Left lung (tissue), 14 donors: ENCODE measurements around the gene SPRYD3. TPM values are rescaled to one million over a fixed set of nuclear protein-coding genes. Genes with fewer than 3 reads are reported as not detected.

ENCODE experiments used
- ATAC-seq: fragments of 200-7000 bp; cut with Tn5 transposase; one replicate; pipeline ENCODE4 v1.9.1; 2020; ENCODE audit warnings: moderate library complexity
- DNase-seq, 4 donors: peaks; one replicate each; pipeline ENCODE4 v3.0.0-alpha.2; 2013 to 2020
- H3K27ac ChIP-seq, 2 donors: fragments of 200-600 bp; sonication (generic) in 1 of 2; one replicate each; pipeline versions ENCODE4 v1.5.0 to v1.8.0; 2020 to 2021
- H3K27me3 ChIP-seq, 2 donors: fragments of 200-600 bp; sonication (generic) in 1 of 2; one replicate each; pipeline versions ENCODE4 v1.5.0 to v1.8.0; 2020 to 2021
- H3K36me3 ChIP-seq, 2 donors: fragments of 200-600 bp; sonication (generic) in 1 of 2; one replicate each; pipeline versions ENCODE4 v1.5.0 to v1.8.0; 2020 to 2021
- H3K4me1 ChIP-seq, 2 donors: fragments of 200-600 bp; one replicate each; pipeline ENCODE4 v1.8.0; 2021
- H3K4me3 ChIP-seq, 2 donors: fragments of 200-600 bp; sonication (generic) in 1 of 2; one replicate each; pipeline versions ENCODE4 v1.5.0 to v1.8.0; 2020 to 2021; ENCODE audit warnings: mild to moderate bottlenecking in 1 of 2
- H3K9me3 ChIP-seq, 2 donors: fragments of 200-600 bp; sonication (generic) in 1 of 2; one replicate each; pipeline versions ENCODE4 v1.5.0 to v1.8.0; 2020 to 2021
- CTCF ChIP-seq, 2 donors: fragments of 200-600 bp; sonication (generic) in 1 of 2; IDR thresholded peaks; one replicate each; pipeline versions ENCODE4 v1.5.0 to v1.8.0; 2021; ENCODE audit warnings: antibody characterized with exemption in 2 of 2
- intact Hi-C, 2 donors: fragments of 100-400 bp; cut with DNase I; formaldehyde crosslinking; loops; one replicate each; pipeline versions ENCODE4 v1.11.2 to v1.14.2; 2022
- long read RNA-seq, 12 donors: library from polyadenylated mRNA in 2 of 12; unstranded in 2 of 12; transcript quantifications; one replicate each; pipeline ENCODE4 v2.0.0 and lab custom pipeline, GENCODE V29; 2019 to 2026
- polyA plus RNA-seq, 6 donors: library from polyadenylated mRNA; unstranded; fragments of 120-200 nt; gene quantifications; one replicate each; pipeline ENCODE4 v1.2.1, GENCODE V29; 2013; ENCODE audit not compliant: insufficient read length in 6 of 6
- total RNA-seq, 2 donors: library from RNA; stranded (reverse); fragmentation: NEBNext Ultra II Directional; extraction: Animal tissue kit (Norgen Biotek cat#: 25700); gene quantifications; one replicate each; pipeline ENCODE4 v1.2.1, GENCODE V29; 2021
- donor health status: DM: no; HTN: yes; CAD: no.
- donor health status: DM: no; HTN: no; CAD: no.

Gene SPRYD3, protein sequence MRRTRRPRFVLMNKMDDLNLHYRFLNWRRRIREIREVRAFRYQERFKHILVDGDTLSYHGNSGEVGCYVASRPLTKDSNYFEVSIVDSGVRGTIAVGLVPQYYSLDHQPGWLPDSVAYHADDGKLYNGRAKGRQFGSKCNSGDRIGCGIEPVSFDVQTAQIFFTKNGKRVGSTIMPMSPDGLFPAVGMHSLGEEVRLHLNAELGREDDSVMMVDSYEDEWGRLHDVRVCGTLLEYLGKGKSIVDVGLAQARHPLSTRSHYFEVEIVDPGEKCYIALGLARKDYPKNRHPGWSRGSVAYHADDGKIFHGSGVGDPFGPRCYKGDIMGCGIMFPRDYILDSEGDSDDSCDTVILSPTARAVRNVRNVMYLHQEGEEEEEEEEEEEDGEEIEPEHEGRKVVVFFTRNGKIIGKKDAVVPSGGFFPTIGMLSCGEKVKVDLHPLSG
- 10 to 100 TPM; 36.4 to 41.4 TPM for total RNA-seq
- polyA plus RNA-seq, result 10 to 100 TPM; 14.2 to 19.3 (median 17.0) TPM
- long read RNA-seq, donor 1, transcript SPRYD3-201 (11 exons, 2,932 nt), result major isoform, 8 of 8 reads
- long read RNA-seq, donor 1, partial matches to known transcripts, result 0 of 8 reads
- long read RNA-seq, donor 1, other reads (novel, unspliced or antisense), result 0 of 8 reads
- long read RNA-seq, donor 2, transcript SPRYD3-201 (11 exons, 2,932 nt), result major isoform, 5 of 5 reads
- long read RNA-seq, donor 2, partial matches to known transcripts, result 0 of 5 reads
- long read RNA-seq, donor 2, other reads (novel, unspliced or antisense), result 0 of 5 reads
- long read RNA-seq, donor 3, partial matches to known transcripts, result 0 of 4 reads
- long read RNA-seq, donor 3, other reads (novel, unspliced or antisense), result 0 of 4 reads
- long read RNA-seq, donor 4, transcript SPRYD3-201 (11 exons, 2,932 nt), result major isoform, 8 of 8 reads
- long read RNA-seq, donor 4, partial matches to known transcripts, result 0 of 8 reads
- long read RNA-seq, donor 4, other reads (novel, unspliced or antisense), result 0 of 8 reads
- long read RNA-seq, donor 5, partial matches to known transcripts, result 0 of 1 reads
- long read RNA-seq, donor 5, other reads (novel, unspliced or antisense), result 0 of 1 reads
- long read RNA-seq, donor 6, partial matches to known transcripts, result 0 of 4 reads
- long read RNA-seq, donor 6, other reads (novel, unspliced or antisense), result 0 of 4 reads
- long read RNA-seq, donor 7, transcript SPRYD3-201 (11 exons, 2,932 nt), result major isoform, 6 of 6 reads
- long read RNA-seq, donor 7, partial matches to known transcripts, result 0 of 6 reads
- long read RNA-seq, donor 7, other reads (novel, unspliced or antisense), result 0 of 6 reads
- long read RNA-seq, donor 8, transcript SPRYD3-201 (11 exons, 2,932 nt), result major isoform, 8 of 8 reads
- long read RNA-seq, donor 8, partial matches to known transcripts, result 0 of 8 reads
- long read RNA-seq, donor 8, other reads (novel, unspliced or antisense), result 0 of 8 reads
- long read RNA-seq, donor 9, partial matches to known transcripts, result 0 of 1 reads
- long read RNA-seq, donor 9, other reads (novel, unspliced or antisense), result 0 of 1 reads
- long read RNA-seq, donor 10, transcript SPRYD3-201 (11 exons, 2,932 nt), result major isoform, 5 of 8 reads
- long read RNA-seq, donor 10, partial matches to known transcripts, result 0 of 8 reads
- long read RNA-seq, donor 10, other reads (novel, unspliced or antisense), result 3 of 8 reads
- long read RNA-seq, donor 11, transcript SPRYD3-201 (11 exons, 2,932 nt), result major isoform, 15 of 25 reads
- long read RNA-seq, donor 11, partial matches to known transcripts, result 10 of 25 reads
- long read RNA-seq, donor 11, other reads (novel, unspliced or antisense), result 0 of 25 reads
- long read RNA-seq, donor 12, transcript SPRYD3-201 (11 exons, 2,932 nt), result major isoform, 13 of 13 reads
- long read RNA-seq, donor 12, partial matches to known transcripts, result 0 of 13 reads
- long read RNA-seq, donor 12, other reads (novel, unspliced or antisense), result 0 of 13 reads

- H3K27ac ChIP-seq, result peak within 1 kb of the TSS; percentile 94 to 95
- no peak for TF ChIP-seq CTCF (IDR thresholded peaks at IDR 0.05)
- peak; percentile 97 to 98 (median 97) for DNase-seq
- intact Hi-C loops, result no loop called here
- no peaks in the 10 kb centered on the region for H3K27me3 ChIP-seq
- peak within 1 kb of the TSS; percentile 75 to 78 for H3K4me3 ChIP-seq
- peaks cover 0 to 25% of the 10 kb centered on the region in 2 donors for H3K36me3 ChIP-seq
- peaks cover 12 to 47% of the 10 kb centered on the region in 2 donors for H3K4me1 ChIP-seq
- peak; percentile 99 for ATAC-seq
- no peaks in the 10 kb centered on the region for H3K9me3 ChIP-seq
Observed at GRCh38 chr12:53079226-53080117, at the start of gene SPRYD3. Gene SPRYD3 (minus strand): TSS chr12:53079390. CDS start chr12:53079333, 57 bp downstream.

- DNase-seq, result no peak
- Histone ChIP-seq H3K4me3 (no peak overlapping the region), H3K9me3 (no peaks in the 10 kb centered on the region), H3K27ac (no peak overlapping the region), H3K36me3 (no peaks in the 10 kb centered on the region), H3K4me1 (no peaks in the 10 kb centered on the region), H3K27me3 (no peaks in the 10 kb centered on the region)
- intact Hi-C loops, result no loop called here
- ATAC-seq, result no peak
- TF ChIP-seq CTCF (IDR thresholded peaks at IDR 0.05), result no peak
Observed at GRCh38 chr12:53127169-53127568, 48.0 kb upstream of the SPRYD3 start.

- Histone ChIP-seq H3K27me3 (no peaks in the 10 kb centered on the region), H3K4me3 (no peak overlapping the region), H3K4me1 (no peaks in the 10 kb centered on the region), H3K9me3 (no peaks in the 10 kb centered on the region), H3K27ac (no peak overlapping the region), H3K36me3 (no peaks in the 10 kb centered on the region)
- DNase-seq (no peak), ATAC-seq (no peak)
- intact Hi-C loops, result no loop called here
- no peak for TF ChIP-seq CTCF (IDR thresholded peaks at IDR 0.05)
Observed at GRCh38 chr12:53124352-53124723, 45.1 kb upstream of the SPRYD3 start.
